KOPT-K1 (cell line): Measurements from ENCODE around the gene WASHC4.

ENCODE experiments used
- H3K27ac ChIP-seq: fragments of 200-600 bp; sonication (generic); 2 replicates; pipeline ENCODE4 v1.5.1; 2016; ENCODE audit warnings: antibody characterized with exemption, mild to moderate bottlenecking, low read depth, low read length; ENCODE audit not compliant: poor library complexity, severe bottlenecking
- H3K36me3 ChIP-seq: fragments of 200-600 bp; sonication (generic); 2 replicates; pipeline ENCODE4 v1.5.1; 2017; ENCODE audit warnings: antibody characterized with exemption, mild to moderate bottlenecking, low read length, moderate library complexity; ENCODE audit not compliant: insufficient read depth
- H3K9me3 ChIP-seq: fragments of 200-600 bp; sonication (generic); 2 replicates; pipeline ENCODE4 v1.5.1; 2017; ENCODE audit warnings: antibody characterized with exemption, low read length, mild to moderate bottlenecking; ENCODE audit not compliant: insufficient read depth, poor library complexity, severe bottlenecking

The WASHC4 gene, protein sequence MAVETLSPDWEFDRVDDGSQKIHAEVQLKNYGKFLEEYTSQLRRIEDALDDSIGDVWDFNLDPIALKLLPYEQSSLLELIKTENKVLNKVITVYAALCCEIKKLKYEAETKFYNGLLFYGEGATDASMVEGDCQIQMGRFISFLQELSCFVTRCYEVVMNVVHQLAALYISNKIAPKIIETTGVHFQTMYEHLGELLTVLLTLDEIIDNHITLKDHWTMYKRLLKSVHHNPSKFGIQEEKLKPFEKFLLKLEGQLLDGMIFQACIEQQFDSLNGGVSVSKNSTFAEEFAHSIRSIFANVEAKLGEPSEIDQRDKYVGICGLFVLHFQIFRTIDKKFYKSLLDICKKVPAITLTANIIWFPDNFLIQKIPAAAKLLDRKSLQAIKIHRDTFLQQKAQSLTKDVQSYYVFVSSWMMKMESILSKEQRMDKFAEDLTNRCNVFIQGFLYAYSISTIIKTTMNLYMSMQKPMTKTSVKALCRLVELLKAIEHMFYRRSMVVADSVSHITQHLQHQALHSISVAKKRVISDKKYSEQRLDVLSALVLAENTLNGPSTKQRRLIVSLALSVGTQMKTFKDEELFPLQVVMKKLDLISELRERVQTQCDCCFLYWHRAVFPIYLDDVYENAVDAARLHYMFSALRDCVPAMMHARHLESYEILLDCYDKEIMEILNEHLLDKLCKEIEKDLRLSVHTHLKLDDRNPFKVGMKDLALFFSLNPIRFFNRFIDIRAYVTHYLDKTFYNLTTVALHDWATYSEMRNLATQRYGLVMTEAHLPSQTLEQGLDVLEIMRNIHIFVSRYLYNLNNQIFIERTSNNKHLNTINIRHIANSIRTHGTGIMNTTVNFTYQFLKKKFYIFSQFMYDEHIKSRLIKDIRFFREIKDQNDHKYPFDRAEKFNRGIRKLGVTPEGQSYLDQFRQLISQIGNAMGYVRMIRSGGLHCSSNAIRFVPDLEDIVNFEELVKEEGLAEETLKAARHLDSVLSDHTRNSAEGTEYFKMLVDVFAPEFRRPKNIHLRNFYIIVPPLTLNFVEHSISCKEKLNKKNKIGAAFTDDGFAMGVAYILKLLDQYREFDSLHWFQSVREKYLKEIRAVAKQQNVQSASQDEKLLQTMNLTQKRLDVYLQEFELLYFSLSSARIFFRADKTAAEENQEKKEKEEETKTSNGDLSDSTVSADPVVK

DNA sequence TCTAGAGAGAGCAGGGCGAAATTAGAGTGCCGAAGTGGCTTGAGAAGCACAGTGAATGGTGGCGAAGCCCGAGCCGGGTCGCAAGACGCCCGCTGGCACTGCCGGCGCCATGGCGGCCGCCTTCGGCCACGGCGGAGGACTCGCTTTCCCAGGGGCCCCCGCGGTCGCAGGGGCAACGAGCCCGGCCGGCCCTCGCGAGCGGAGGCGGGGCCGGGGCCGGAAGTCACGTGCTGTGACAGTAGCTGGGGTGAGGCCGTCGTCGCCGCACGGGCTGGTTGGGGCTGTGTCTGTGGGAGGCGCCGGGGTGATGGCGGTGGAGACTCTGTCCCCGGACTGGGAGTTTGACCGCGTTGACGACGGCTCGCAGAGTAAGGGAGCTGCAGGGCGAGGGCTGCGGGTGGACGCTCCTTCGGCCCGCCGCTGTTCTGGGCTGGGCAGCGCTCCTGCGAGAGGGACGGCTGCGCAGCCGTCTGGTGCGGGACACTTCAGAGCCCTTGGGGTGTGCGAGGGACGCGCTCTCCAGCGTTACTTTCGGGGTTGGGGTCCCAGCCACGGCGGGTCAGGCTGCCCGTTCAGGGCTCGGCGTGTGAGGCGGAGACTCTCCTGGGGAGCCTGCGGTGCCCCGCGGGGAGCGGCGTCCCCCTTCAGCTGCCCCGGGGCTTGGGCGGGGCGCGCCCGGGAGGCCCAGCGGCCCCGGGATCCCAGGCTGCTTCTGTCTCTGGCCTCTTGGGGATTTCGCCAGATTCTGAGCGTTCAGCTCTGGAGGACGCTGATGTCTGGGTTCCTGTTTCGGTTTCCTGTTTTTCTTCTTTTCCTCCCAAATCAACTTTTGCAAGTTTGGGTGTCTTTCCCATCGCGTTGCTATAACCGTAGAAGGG, at the start of gene WASHC4:
Gene WASHC4, plus strand, starts transcription at position 238 of the 878 bp plus-strand sequence. Its CDS starts 70 bp downstream, at position 308.
- Histone ChIP-seq H3K9me3 (no peaks in the 10 kb centered on the region), H3K27ac (peak within 1 kb of the TSS; percentile 80), H3K36me3 (peaks cover 12% of the 10 kb centered on the region)

DNA sequence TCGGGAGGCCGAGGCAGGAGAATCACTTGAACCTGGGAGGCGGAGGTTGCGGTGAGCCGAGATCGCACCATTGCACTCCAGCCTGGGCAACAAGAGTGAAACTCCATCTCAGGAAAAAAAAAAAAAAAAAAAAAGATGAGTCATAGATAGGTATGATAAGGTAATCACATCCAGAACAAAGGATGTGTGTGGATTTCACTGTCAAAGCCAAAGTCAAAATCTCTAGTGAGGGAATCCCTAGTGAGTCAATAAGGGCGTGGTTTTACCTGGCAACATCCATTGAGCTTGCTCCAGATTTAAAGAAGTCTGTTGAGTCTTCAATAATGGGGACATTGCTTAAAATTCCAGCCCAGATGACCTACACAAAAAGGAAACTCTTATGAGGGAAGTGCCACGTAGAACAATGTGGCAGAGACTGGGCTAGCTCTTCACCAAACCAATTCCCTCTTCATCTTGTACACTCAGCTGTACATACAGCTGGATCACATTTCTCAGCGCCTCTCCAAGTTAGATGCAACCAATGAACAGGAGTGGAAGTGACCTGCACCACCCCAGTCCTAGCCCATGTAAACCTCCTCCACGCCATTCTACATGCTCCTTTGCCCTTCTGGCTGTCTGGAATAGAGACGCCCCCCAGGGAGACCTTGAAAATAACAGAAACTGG, 46.7 kb upstream of the WASHC4 start:
- no peaks in the 10 kb centered on the region for H3K36me3 ChIP-seq
- no peak overlapping the region for H3K27ac ChIP-seq

DNA sequence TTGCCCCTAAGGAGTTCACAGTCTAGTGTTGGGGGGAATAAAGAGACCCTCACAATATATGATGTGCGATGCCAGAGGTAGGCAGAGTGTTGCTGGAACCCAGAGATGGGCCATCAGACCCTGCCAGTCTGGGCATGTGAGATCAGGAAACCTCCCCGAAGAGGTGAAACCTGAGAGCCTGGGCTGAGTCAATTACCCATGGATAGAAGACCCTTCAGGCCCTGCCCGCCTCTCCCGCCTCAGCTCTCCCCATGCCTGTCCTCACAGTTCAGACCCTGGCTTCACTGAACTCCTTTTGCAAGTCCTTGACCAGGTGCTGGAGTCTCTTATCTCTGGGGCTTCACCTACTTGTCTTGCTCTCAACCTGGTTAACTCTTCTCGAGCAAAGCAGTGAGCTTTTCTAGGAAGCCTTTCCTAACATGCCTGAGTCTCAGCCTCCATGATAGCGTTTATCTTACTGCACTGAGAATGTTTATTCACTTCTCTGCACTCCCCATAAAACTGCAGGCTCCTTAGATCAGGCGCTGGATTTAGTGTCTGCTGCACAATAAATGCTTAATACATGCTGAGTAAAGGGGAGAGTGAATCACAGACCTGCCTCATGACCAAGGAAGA, 42.9 kb upstream of the WASHC4 start:
- Histone ChIP-seq H3K27ac (no peak overlapping the region), H3K36me3 (no peaks in the 10 kb centered on the region), H3K9me3 (no peaks in the 10 kb centered on the region)

More for the DNA sequence above, 46.7 kb upstream of the WASHC4 start:
- peaks cover 13% of the 10 kb centered on the region for H3K9me3 ChIP-seq

DNA sequence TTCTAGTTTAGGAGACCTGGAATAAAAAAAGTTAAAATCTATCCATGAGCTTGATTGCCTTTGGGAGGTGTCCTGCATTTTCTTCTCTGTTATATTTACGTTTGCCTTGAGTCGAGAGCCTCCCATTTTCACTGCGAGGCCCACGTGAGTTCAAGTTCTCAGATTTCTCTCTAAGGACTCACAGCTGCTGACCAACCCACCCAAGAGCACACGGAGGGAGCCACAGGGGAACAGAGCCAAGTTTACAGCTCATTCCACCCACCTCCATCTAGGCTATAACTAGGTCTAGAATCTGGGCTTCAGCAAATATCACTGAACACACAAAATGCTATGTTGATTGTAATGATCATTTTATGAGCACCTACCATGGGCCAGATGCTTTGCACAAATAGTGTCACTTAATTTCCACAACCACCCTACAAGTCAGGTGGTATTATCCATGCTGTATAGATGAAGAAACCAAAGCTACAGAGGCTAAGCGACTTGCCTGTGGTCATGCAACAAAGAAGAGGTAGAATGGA, 40.0 kb upstream of the WASHC4 start:
- Histone ChIP-seq H3K36me3 (no peaks in the 10 kb centered on the region), H3K9me3 (no peaks in the 10 kb centered on the region), H3K27ac (no peak overlapping the region)

DNA sequence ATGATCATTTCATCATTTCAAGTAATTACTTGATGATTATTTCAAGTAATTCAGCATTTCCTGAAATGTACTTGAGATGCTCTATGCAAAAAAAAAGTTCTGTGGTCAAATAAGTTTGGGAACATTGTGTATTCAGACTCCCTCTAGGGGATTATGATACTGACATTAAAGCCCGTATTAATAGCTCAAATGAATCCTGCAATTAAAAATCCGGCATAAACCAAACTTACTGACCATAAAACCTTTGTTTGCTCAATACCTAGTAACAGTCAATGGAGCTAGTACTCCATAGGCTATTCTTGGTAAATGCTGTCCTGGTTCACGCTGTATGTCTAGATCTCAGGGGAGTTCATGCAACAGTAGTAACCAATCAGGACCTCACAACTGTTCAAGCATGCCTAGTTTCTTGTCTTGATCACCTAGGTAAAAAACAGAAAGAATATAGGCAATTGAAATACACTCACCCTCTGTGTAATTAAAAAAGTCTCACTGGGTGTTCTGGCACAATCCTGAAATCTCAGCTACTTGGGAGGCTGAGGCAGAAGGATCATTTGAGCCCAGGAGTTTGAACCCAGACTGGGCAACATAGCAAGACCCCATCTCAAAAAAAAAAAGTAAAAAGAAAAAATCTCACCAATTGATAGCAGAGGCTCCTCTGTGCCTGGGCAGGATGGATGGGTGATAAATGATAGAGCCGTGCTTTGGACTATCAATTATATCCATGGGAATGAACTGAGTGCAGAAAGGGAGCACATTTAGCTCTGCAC, 37.4 kb upstream of the WASHC4 start:
- Histone ChIP-seq H3K36me3 (no peaks in the 10 kb centered on the region), H3K27ac (no peak overlapping the region), H3K9me3 (no peaks in the 10 kb centered on the region)

DNA sequence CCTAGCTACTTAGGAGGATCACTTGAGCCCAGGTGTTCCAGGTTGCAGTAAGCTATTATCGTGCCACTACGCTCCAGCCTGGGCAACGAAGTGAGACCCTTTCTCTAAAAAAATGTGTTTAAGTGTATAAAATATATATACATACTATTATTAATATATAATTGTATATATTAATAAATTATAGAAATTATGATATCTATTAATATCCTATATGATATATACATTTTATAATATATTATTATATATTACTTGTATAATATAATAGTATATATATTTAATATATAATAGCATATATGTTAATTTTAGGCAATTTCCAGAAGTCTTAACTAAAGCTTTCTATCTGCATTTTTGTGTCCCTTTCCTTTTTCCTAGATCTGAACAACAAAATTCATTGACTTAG, 35.5 kb upstream of the WASHC4 start:
- no peaks in the 10 kb centered on the region for H3K9me3 ChIP-seq
- no peak overlapping the region for H3K27ac ChIP-seq
- no peaks in the 10 kb centered on the region for H3K36me3 ChIP-seq

DNA sequence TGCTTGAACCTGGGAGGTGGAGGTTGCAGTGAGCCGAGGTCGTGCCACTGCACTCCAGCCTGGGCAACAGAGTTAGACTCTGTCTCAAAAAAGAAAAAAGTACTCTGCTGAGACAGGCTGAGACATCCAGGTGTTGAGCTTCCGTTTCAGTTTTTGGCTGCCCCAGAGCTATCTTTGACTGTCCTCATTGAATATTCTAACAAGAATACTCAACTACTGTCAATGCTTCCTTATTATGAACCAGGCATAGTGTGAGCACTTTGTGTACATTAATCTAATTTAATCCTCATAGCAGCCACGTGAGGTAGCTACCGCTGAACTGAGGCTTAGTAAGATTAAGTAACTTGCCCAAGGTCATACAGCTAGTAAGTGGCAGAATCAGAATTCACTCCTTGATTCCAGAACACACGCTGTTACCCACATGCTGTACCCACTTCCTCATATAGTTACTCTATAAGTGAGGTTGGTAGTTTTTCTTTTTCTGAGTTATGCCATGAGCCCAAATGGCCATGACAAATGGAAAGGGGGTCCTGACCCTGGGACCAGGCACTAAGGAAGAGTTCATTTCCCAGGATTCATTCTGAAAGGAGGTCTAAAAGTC, 34.5 kb upstream of the WASHC4 start:
- Histone ChIP-seq H3K27ac (no peak overlapping the region), H3K36me3 (no peaks in the 10 kb centered on the region), H3K9me3 (no peaks in the 10 kb centered on the region)

DNA sequence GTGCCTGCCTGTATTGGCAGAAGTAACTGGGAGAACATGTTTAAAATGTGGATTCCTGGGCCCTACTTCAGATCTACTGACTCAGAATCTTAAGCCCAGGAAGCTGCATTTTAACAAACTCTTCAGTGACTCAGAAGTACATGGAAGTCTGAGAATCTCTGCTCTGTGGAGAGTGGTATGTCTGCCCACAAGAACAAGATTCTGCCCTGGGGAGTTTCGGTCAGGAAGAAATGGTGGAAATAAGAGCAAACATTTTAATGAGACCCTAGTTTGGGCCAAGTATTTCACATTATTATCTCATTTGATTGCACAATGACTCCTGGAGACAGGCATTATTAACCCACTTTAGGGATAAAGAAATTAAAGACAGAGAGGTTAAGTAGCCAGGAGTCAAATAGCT, 31.4 kb upstream of the WASHC4 start:
- Histone ChIP-seq H3K27ac (no peak overlapping the region), H3K9me3 (no peaks in the 10 kb centered on the region)

DNA sequence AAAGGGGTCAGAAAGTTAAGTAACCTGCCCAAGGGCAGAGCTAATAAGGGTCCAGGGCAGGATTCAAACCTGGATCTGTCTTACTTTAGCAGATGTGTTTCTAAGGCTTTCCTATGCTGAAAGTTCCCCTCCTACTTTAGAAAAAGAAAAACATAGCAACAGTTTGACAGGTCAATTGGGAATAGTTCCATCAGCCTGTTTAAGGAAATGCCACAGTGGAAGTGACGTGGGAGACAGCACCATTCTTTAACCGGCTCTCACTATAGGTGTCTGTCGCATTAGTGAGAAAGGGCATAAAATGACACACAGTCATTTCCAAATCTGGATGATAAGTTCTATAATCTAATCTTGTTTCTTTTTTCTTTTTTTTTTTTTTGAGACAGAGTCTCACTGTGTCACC, 30.6 kb upstream of the WASHC4 start:
- no peak overlapping the region for H3K27ac ChIP-seq
- no peaks in the 10 kb centered on the region for H3K9me3 ChIP-seq
- no peaks in the 10 kb centered on the region for H3K36me3 ChIP-seq

More for the DNA sequence above, 31.4 kb upstream of the WASHC4 start:
- H3K36me3 ChIP-seq, result no peaks in the 10 kb centered on the region

DNA sequence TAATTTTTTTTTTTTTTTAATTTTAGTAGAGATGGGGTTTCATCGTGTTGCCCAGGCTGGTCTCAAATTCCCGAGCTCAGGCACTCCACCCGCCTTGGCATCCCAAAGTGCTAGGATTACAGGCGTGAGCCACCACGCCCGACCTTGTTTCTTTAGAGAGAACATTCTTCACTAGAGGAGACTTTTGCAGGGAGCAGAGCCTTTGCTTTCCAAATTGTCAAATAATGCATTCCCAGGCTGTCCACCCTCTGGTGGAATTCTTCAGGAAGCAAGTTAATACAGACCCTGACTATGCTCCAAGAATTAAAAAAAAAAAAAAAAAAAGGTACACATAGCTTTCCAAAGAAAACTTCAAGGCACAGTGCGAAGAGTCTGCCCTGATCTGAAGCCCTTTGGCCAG, 30.1 kb upstream of the WASHC4 start:
- H3K36me3 ChIP-seq, result no peaks in the 10 kb centered on the region
- H3K27ac ChIP-seq, result no peak overlapping the region
- H3K9me3 ChIP-seq, result no peaks in the 10 kb centered on the region

DNA sequence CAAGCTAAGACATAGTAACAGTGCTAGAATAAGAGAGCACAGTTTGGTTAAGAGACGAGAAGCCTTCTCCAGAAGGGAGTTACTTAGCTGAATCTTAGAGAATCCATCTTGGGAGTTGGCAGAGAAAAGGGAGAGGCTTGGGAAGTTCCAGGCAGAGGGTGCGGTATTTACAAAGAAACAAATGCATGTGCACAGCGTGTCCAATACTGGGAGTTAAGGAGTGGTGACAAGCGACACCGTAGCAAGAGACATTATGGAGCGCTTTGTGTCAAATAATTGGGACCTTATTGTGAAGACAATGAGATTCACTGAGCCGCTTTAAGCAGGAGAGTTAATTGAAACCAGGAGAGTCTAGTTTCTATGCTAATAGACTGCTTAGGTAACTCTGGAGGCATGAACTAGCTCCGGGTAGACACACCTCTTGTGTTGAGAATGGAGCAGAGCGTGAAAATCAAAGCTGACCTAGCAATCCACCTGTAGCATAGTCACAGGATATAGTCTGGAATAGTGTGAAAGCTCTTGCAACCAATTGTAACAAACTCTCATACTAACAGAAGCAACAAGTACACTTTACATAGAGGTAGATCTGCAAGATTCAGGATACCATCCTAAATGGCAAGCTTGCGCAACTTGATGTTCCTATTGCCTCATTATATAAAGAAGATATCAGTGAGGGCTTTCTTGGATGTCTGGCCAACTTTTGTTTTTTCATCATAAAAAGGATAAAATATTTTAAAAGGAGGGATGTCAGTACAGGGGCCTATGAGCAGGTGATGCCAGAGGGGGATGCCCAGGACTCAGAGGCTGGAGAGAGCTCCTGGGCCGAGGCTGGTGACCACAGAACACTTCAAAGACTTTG, 28.6 kb upstream of the WASHC4 start:
- Histone ChIP-seq H3K9me3 (no peaks in the 10 kb centered on the region), H3K36me3 (no peaks in the 10 kb centered on the region), H3K27ac (no peak overlapping the region)

DNA sequence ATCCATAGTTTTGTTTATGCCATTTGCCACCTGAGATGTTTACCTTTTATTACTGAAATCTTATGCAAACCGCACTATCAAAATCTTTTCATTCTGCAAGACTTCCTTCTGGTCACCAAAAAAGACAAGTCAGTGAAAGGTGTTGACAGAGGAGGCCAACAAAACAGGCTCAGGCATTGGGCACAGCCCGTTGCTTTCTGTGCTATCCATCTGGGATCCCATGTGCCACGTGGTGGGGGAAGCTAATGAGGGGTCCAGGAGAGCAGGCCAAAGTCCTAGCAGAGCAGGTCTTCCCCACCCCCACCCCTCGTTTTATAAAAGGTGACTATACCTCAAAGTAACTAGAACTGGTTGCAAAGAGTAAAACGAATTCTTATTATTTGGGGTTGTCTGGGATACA, 24.5 kb upstream of the WASHC4 start:
- no peaks in the 10 kb centered on the region for H3K36me3 ChIP-seq
- peaks cover 15% of the 10 kb centered on the region for H3K9me3 ChIP-seq
- no peak overlapping the region for H3K27ac ChIP-seq
